Subcutaneous abdominal adipose tissue (tissue), 5 donors: ENCODE results near the gene HM13.
"Not testable (repeated sequence)": the region's sequence is repeated elsewhere in the genome, so short reads cannot be mapped to it uniquely, and the experiment has no call there.

Experiments
- H3K27ac ChIP-seq: one replicate; pipeline ENCODE4 v1.7.0; 2013; ENCODE audit warnings: low read depth, mild to moderate bottlenecking, inconsistent platforms, low read length, moderate library complexity
- H3K27me3 ChIP-seq, 5 donors: one replicate each; pipeline ENCODE4 v1.7.0; 2013; ENCODE audit warnings: low read length in 5 of 5, inconsistent platforms in 1 of 5; ENCODE audit not compliant: control insufficient read depth in 5 of 5, insufficient read depth in 4 of 5
- H3K36me3 ChIP-seq, 5 donors: one replicate each; pipeline ENCODE4 v1.7.0; 2013; ENCODE audit warnings: low read length in 5 of 5; ENCODE audit not compliant: control insufficient read depth in 5 of 5, insufficient read depth in 5 of 5
- H3K4me1 ChIP-seq, 5 donors: one replicate each; pipeline ENCODE4 v1.7.0; 2013; ENCODE audit warnings: low read length in 5 of 5, mild to moderate bottlenecking in 3 of 5, moderate library complexity in 1 of 5; ENCODE audit not compliant: control insufficient read depth in 5 of 5, insufficient read depth in 5 of 5
- H3K4me3 ChIP-seq, 5 donors: one replicate each; pipeline ENCODE4 v1.7.0; 2013; ENCODE audit warnings: low read length in 5 of 5, low read depth in 1 of 5
- H3K9ac ChIP-seq, 5 donors: one replicate each; pipeline ENCODE4 v1.7.0; 2013; ENCODE audit warnings: low read length in 5 of 5, mild to moderate bottlenecking in 4 of 5, moderate library complexity in 3 of 5
- H3K9me3 ChIP-seq, 5 donors: one replicate each; pipeline ENCODE4 v1.7.0; 2013; ENCODE audit warnings: low read length in 5 of 5; ENCODE audit not compliant: control insufficient read depth in 5 of 5
- donor health status: healthy.
- donor health status: healthy.
- donor health status: healthy.
- donor health status: healthy.
- donor health status: healthy.

Gene HM13

GRCh38 chr20:31514154-31515071 lies at the start of gene HM13:
TSS of gene HM13 (plus strand) at chr20:31514442. CDS start at chr20:31514552, 110 bp downstream.
- Histone ChIP-seq H3K9me3 (no peaks in the 10 kb centered on the region), H3K4me1 (peaks cover 16 to 38% (median 35%) of the 10 kb centered on the region in 5 donors), H3K4me3 (peak within 1 kb of the TSS; percentile 83 to 100 (median 99)), H3K36me3 (peaks cover 0 to 2% (median 0%) of the 10 kb centered on the region in 5 donors), H3K27ac (peak within 1 kb of the TSS; percentile 76), H3K27me3 (no peaks in the 10 kb centered on the region), H3K9ac (peak within 1 kb of the TSS; percentile 92 to 97 (median 95))

GRCh38 chr20:31470946-31471345 lies 43.3 kb upstream of the HM13 start:
- Histone ChIP-seq H3K4me1 (peaks cover 0 to 19% (median 13%) of the 10 kb centered on the region in 5 donors), H3K27me3 (peaks cover 10 to 15% (median 12%) of the 10 kb centered on the region in 5 donors)
- H3K4me3 ChIP-seq, H3K27ac ChIP-seq, H3K36me3 ChIP-seq, H3K9ac ChIP-seq, H3K9me3 ChIP-seq: not testable (repeated sequence)

- H3K4me3 ChIP-seq: no peak overlapping the region
- no peak overlapping the region for H3K27ac ChIP-seq
- H3K27me3 ChIP-seq: peaks cover 19 to 28% (median 23%) of the 10 kb centered on the region in 5 donors
- peaks cover 0 to 2% (median 0%) of the 10 kb centered on the region in 5 donors for H3K36me3 ChIP-seq
- no peaks in the 10 kb centered on the region for H3K9me3 ChIP-seq
- H3K9ac ChIP-seq: no peak overlapping the region
- peaks cover 0 to 25% (median 13%) of the 10 kb centered on the region in 5 donors for H3K4me1 ChIP-seq
Measured at GRCh38 chr20:31472395-31473330, 41.6 kb upstream of the HM13 start.

GRCh38 chr20:31473331-31474096 lies 40.7 kb upstream of the HM13 start:
- no peak overlapping the region for H3K4me3 ChIP-seq
- peaks cover 0 to 25% (median 13%) of the 10 kb centered on the region in 5 donors for H3K4me1 ChIP-seq
- H3K27ac ChIP-seq: no peak overlapping the region
- H3K27me3 ChIP-seq: peaks cover 19 to 28% (median 23%) of the 10 kb centered on the region in 5 donors
- no peaks in the 10 kb centered on the region for H3K9me3 ChIP-seq
- peaks cover 0 to 3% (median 0%) of the 10 kb centered on the region in 5 donors for H3K36me3 ChIP-seq
- no peak overlapping the region for H3K9ac ChIP-seq

GRCh38 chr20:31474097-31474436 lies 40.2 kb upstream of the HM13 start:
- peaks cover 0 to 25% (median 13%) of the 10 kb centered on the region in 5 donors for H3K4me1 ChIP-seq
- no peak overlapping the region for H3K4me3 ChIP-seq
- H3K9ac ChIP-seq: no peak overlapping the region
- no peak overlapping the region for H3K27ac ChIP-seq
- peaks cover 19 to 28% (median 23%) of the 10 kb centered on the region in 5 donors for H3K27me3 ChIP-seq
- no peaks in the 10 kb centered on the region for H3K9me3 ChIP-seq
- peaks cover 0 to 3% (median 0%) of the 10 kb centered on the region in 5 donors for H3K36me3 ChIP-seq

- peaks cover 0 to 25% (median 13%) of the 10 kb centered on the region in 5 donors for H3K4me1 ChIP-seq
- H3K27me3 ChIP-seq: peaks cover 19 to 28% (median 23%) of the 10 kb centered on the region in 5 donors
- H3K27ac ChIP-seq: no peak within 1 kb of the TSS
- peaks cover 0 to 3% (median 0%) of the 10 kb centered on the region in 5 donors for H3K36me3 ChIP-seq
- no peaks in the 10 kb centered on the region for H3K9me3 ChIP-seq
- peak within 1 kb of the TSS in 3 of 5 donors; percentile 30 to 66 (median 33) for H3K9ac ChIP-seq
- peak within 1 kb of the TSS; percentile 57 to 66 (median 62) for H3K4me3 ChIP-seq
Measured at GRCh38 chr20:31474758-31475427, 39.3 kb upstream of the HM13 start, which contains the start of the genes DEFB124 and REM1. TSS of gene DEFB124 (minus strand) at chr20:31475127. CDS start at chr20:31473013, 2,114 bp downstream. TSS of gene REM1 (plus strand) at chr20:31475288. CDS start at chr20:31476446, 1,158 bp downstream.

GRCh38 chr20:31475472-31476293 lies 38.6 kb upstream of the HM13 start:
- H3K36me3 ChIP-seq: peaks cover 0 to 3% (median 0%) of the 10 kb centered on the region in 5 donors
- H3K4me3 ChIP-seq: peak overlapping the region; percentile 13 to 66 (median 62)
- H3K27ac ChIP-seq: no peak overlapping the region
- H3K9ac ChIP-seq: peak overlapping the region in 3 of 5 donors; percentile 30 to 66 (median 33)
- H3K4me1 ChIP-seq: peaks cover 0 to 25% (median 13%) of the 10 kb centered on the region in 5 donors
- no peaks in the 10 kb centered on the region for H3K9me3 ChIP-seq
- H3K27me3 ChIP-seq: peaks cover 19 to 28% (median 23%) of the 10 kb centered on the region in 5 donors

- Histone ChIP-seq H3K36me3 (peaks cover 0 to 3% (median 0%) of the 10 kb centered on the region in 5 donors), H3K9me3 (no peaks in the 10 kb centered on the region), H3K4me1 (peaks cover 0 to 25% (median 13%) of the 10 kb centered on the region in 5 donors), H3K27me3 (peaks cover 19 to 28% (median 23%) of the 10 kb centered on the region in 5 donors), H3K4me3 (peak overlapping the region in 3 of 5 donors; percentile 13 to 66 (median 61)), H3K9ac (peak overlapping the region in 1 of 5 donors; percentile 33), H3K27ac (no peak overlapping the region)
Measured at GRCh38 chr20:31476294-31476585, 38.0 kb upstream of the HM13 start.
